GM12878 (cell line): ENCODE results near the gene SBNO1. TPM values are rescaled to one million over a fixed set of nuclear protein-coding genes. Genes with fewer than 3 reads are reported as not detected.

Experiments used
- ATAC-seq: fragments of 200-7000 bp; cut with Tn5 transposase; 3 replicates; pipeline ENCODE4 v1.9.1; 2020; ENCODE audit warnings: mild to moderate bottlenecking, moderate library complexity
- BruUV-seq: library from RNA; stranded (reverse); fragments of 400-500 nt; replicated peaks from 2 replicates; lab custom pipeline; 2021; lab: Mats Ljungman, UMichigan
- CTCF ChIA-PET: fragments of 300-600 bp; sonication (Branson Sonifier 250); formaldehyde crosslinking; extraction: SDS; loops from one replicate; lab custom pipeline; 2021; ENCODE audit warnings: inconsistent platforms; lab: Yijun Ruan, JAX
- POLR2A ChIA-PET: fragments of 350-600 bp; formaldehyde crosslinking; extraction: SDS; loops from one replicate; lab custom pipeline; 2021; ENCODE audit warnings: inconsistent platforms; lab: Charles Lee
- RAD21 ChIA-PET: fragments of 300-600 bp; sonication (Branson Sonifier 250); formaldehyde crosslinking; loops from one replicate; lab custom pipeline; 2023; ENCODE audit warnings: antibody characterized with exemption; ENCODE audit not compliant: unreplicated experiment; lab: Charles Lee
- SMC1A ChIA-PET: fragments of 300-600 bp; sonication (Branson Sonifier 250); formaldehyde crosslinking; loops from one replicate; lab custom pipeline; 2023; ENCODE audit not compliant: unreplicated experiment, uncharacterized antibody; lab: Charles Lee
- DNase-seq: peaks from one replicate; pipeline ENCODE4 v3.0.0-alpha.2; 2011; ENCODE audit warnings: low read depth, low spot score
- FAIRE-seq: peaks from 3 replicates; lab custom pipeline; 2011; peaks lifted over from hg19 to GRCh38; lab: Jason Lieb, UNC
- H2AFZ ChIP-seq: 2 replicates; pipeline ENCODE4 v1.6.0; 2011; ENCODE audit warnings: low read depth, low read length, control low read depth; ENCODE audit not compliant: control insufficient read depth
- H3K27ac ChIP-seq: 2 replicates; pipeline ENCODE4 v1.5.1; 2011; ENCODE audit warnings: control low read depth; ENCODE audit not compliant: control insufficient read depth, insufficient read depth
- H3K27me3 ChIP-seq, 2 experiments: replicated peaks in 1 of 2; 2 replicates each; pipeline versions ENCODE4 v1.6.0 to v1.6.1; 2011; ENCODE audit warnings: low read length in 1 of 2; ENCODE audit not compliant: control insufficient read depth in 2 of 2, insufficient read depth in 2 of 2
- H3K36me3 ChIP-seq, 2 experiments: 2 replicates each; pipeline ENCODE4 v1.5.1; 2011; ENCODE audit warnings: low read length in 1 of 2; ENCODE audit not compliant: control insufficient read depth in 2 of 2, insufficient read depth in 2 of 2
- H3K4me1 ChIP-seq: 2 replicates; pipeline ENCODE4 v1.6.1; 2011; ENCODE audit warnings: mild to moderate bottlenecking, low read length, moderate library complexity, mixed read lengths; ENCODE audit not compliant: control insufficient read depth, insufficient read depth
- H3K4me2 ChIP-seq: 2 replicates; pipeline ENCODE4 v1.6.0; 2011; ENCODE audit warnings: control low read depth; ENCODE audit not compliant: control insufficient read depth, insufficient read depth
- H3K4me3 ChIP-seq: fragments of 200-600 bp; sonication (generic); 2 replicates; pipeline ENCODE4 v1.5.1; 2016
- H3K79me2 ChIP-seq: 2 replicates; pipeline ENCODE4 v1.6.0; 2011; ENCODE audit warnings: low read length; ENCODE audit not compliant: control insufficient read depth, insufficient read depth
- H3K9ac ChIP-seq: 2 replicates; pipeline ENCODE4 v1.8.0; 2011; ENCODE audit warnings: low read length, control low read depth, mixed read lengths; ENCODE audit not compliant: control insufficient read depth, insufficient read depth
- H3K9me3 ChIP-seq: replicated peaks from 3 replicates; pipeline ENCODE4 v1.5.1; 2011; ENCODE audit warnings: mild to moderate bottlenecking, low read length; ENCODE audit not compliant: control insufficient read depth, insufficient read depth
- H4K20me1 ChIP-seq: 2 replicates; pipeline ENCODE4 v1.6.0; 2011; ENCODE audit not compliant: control insufficient read depth, insufficient read depth
- BHLHE40 ChIP-seq, 2 experiments: fragments of 450-650 bp in 1 of 2; IDR thresholded peaks; 2 replicates each; pipeline ENCODE4 v1.6.1; 2011 to 2017; ENCODE audit warnings: low read depth in 2 of 2, borderline replicate concordance in 1 of 2, improper control_type of control experiment in 1 of 2, low read length in 1 of 2, mild to moderate bottlenecking in 1 of 2
- CBFB ChIP-seq: IDR thresholded peaks from 2 replicates; pipeline ENCODE4 v1.6.1; 2016; ENCODE audit warnings: antibody characterized with exemption, low read depth
- NR2F1 ChIP-seq: fragments of 450-650 bp; conservative IDR thresholded peaks from 2 replicates; pipeline ENCODE4 v1.6.1; 2017; ENCODE audit warnings: mild to moderate bottlenecking
- PKNOX1 ChIP-seq: fragments of 450-650 bp; IDR thresholded peaks from 2 replicates; pipeline ENCODE4 v1.6.1; 2016; ENCODE audit warnings: mild to moderate bottlenecking
- RFX5 ChIP-seq: IDR thresholded peaks from 2 replicates; pipeline ENCODE4 v1.6.1; 2011; ENCODE audit warnings: low read depth, low read length, improper control_type of control experiment
- RUNX3 ChIP-seq: IDR thresholded peaks from 2 replicates; pipeline ENCODE4 v1.6.1; 2012; ENCODE audit warnings: low read length, inconsistent platforms
- WGBS: methylation state at CpG from one replicate; pipeline ENCODE4 v1.1.6; 2016; ENCODE audit warnings: low lambda C conversion rate; ENCODE audit not compliant: insufficient replicate concordance, insufficient coverage; ENCODE audit errors: missing lambda C conversion rate; 5-methylcytosine and 5-hydroxymethylcytosine counted together
- in situ Hi-C: fragments of 300-500 bp; cut with MboI; formaldehyde crosslinking; loops from 9 replicates; pipeline ENCODE4 v1.14.3; 2018; ENCODE audit warnings: mixed read lengths
- intact Hi-C: fragments of 100-400 bp; cut with micrococcal nuclease; formaldehyde crosslinking; loops from one replicate; pipeline ENCODE4 v1.14.2; 2022; ENCODE audit not compliant: unreplicated experiment
- polyA plus RNA-seq, 11 experiments: library from polyadenylated mRNA; depleted of rRNA in 4 of 11; unstranded in 6 of 11; stranded (reverse) in 5 of 11; fragments of >200 nt; fragmentation: Nextera tagmentation in 4 of 11; fragmentation: Illumina TruSeq in 1 of 11; extraction: Ambion mirVana in 4 of 11; extraction: Trizol in 1 of 11; gene quantifications; 1 replicate in 1 of 11; 2 replicates in 10 of 11; pipeline versions ENCODE4 v1.2.1 to v1.2.3, GENCODE V29; 2011 to 2016; ENCODE audit warnings: inconsistent platforms in 2 of 11, missing spikeins in 2 of 11, low read depth in 1 of 11
- total RNA-seq, 4 experiments: library from RNA; depleted of rRNA in 3 of 4; stranded (reverse); fragments of >200 nt in 3 of 4; fragmentation: Illumina TruSeq in 1 of 4; extraction: Trizol in 1 of 4; gene quantifications; 2 replicates each; pipeline versions ENCODE4 v1.2.1 to v1.2.3, GENCODE V29; 2013 to 2021

The SBNO1 gene
- total and polyA plus RNA-seq, 10 of the 15 experiments (the other 5 are each of a cell fraction or from before 2014, with no cell fraction given), result 7.5 to 39.7 (median 20.9) TPM

- RAD21 ChIA-PET, result no interaction called here
- no peak for FAIRE-seq
- Histone ChIP-seq H3K9me3 (no peaks in the 10 kb centered on the region), H3K27ac (peak overlapping the region; percentile 6; the same call in 1 of the 2 replicates), H3K4me2 (no peak overlapping the region), H4K20me1 (no peaks in the 10 kb centered on the region), H3K9ac (no peak overlapping the region), H3K27me3 (no peaks in the 10 kb centered on the region), H3K4me3 (no peak overlapping the region; the same call in 1 of the 2 replicates), H2AFZ (no peak overlapping the region), H3K4me1 (peaks cover 6% of the 10 kb centered on the region; the same call in 1 of the 2 replicates), H3K79me2 (peaks cover 78% of the 10 kb centered on the region), H3K36me3 (peaks cover 0 to 1% of the 10 kb centered on the region in 2 experiments; a peak in 1 of 4 replicates)
- TSS peak; percentile 23 for BruUV-seq
- intact Hi-C loops, result no loop called here
- ATAC-seq, result peak; percentile 74
- DNase-seq, result no peak
- TF ChIP-seq RUNX3 (peak; percentile 33; the same call in 1 of the 2 replicates), NR2F1 (0 out of 2 replicates have a peak, but pooled peaks have one; percentile 16), RFX5 (no peak), CBFB (no peak), BHLHE40 (IDR thresholded peaks at IDR 0.05; ENCODE audit: borderline replicate concordance in 1 of 2, low read depth in 2 of 2, low read length in 1 of 2) (peak; percentile 78 to 88), PKNOX1 (no peak)
- in situ Hi-C loops, result no loop called here
- WGBS, result 5% methylated on average over 1 of the region's 1 CpG
- POLR2A ChIA-PET, result interaction anchor here (0.7 to 1.0 kb wide), 2 partner anchors 26 to 216 kb away, joined by 5 to 6 read pairs; partner anchors contain the start of gene KMT5A
- CTCF ChIA-PET, result interaction anchor here (0.7 kb wide), 1 partner anchor 224 kb away, joined by 3 read pairs; no protein-coding TSS in a partner anchor
- SMC1A ChIA-PET, result interaction anchor here (0.9 kb wide), 1 partner anchor 126 kb away, joined by 4 read pairs; no protein-coding TSS in a partner anchor
Observed at GRCh38 chr12:123358035-123358434, 6.6 kb downstream of the SBNO1 start.
